K562 treated with DMSO at 1 percent for 4 hours (cell line): ENCODE measurements around the gene TAGLN2. TPM values are rescaled to one million over a fixed set of nuclear protein-coding genes. Genes with fewer than 3 reads are reported as not detected.

Experiments used
- total RNA-seq: library from RNA; unstranded; fragments of 300-600 nt; gene quantifications from 2 replicates; pipeline ENCODE4 v1.2.3, GENCODE V29; 2022; ENCODE audit not compliant: insufficient read depth

Gene TAGLN2
- total RNA-seq = 533 and 588 TPM in 2 replicates

GRCh38 chr1:159924791-159925718, at the start of gene TAGLN2:
TAGLN2 (minus strand) TSS chr1:159925507; CDS start chr1:159920509, 4,998 bp downstream.

GRCh38 chr1:159953536-159954515, 28.5 kb upstream of the TAGLN2 start, which contains the start of gene SLAMF9:
SLAMF9 (minus strand) TSS chr1:159954237; CDS start chr1:159954137, 100 bp downstream.

GRCh38 chr1:159945483-159946241, 20.4 kb upstream of the TAGLN2 start, which contains the start of gene IGSF9:
IGSF9 (minus strand) TSS chr1:159945613; CDS start chr1:159943454, 2,159 bp downstream.

GRCh38 chr1:159900086-159900680, 25.1 kb downstream of the TAGLN2 start, which contains the start of gene CFAP45:
CFAP45 (minus strand) TSS chr1:159900165; CDS start chr1:159900098, 67 bp downstream.

Other genes starting within 250 kb of the TAGLN2 start
- not detected in 2 replicates for gene CRP, start 210.9 kb downstream of the TAGLN2 start, total RNA-seq
- 51.9 and 53.3 TPM in 2 replicates for gene DUSP23, start 144.5 kb downstream of the TAGLN2 start, total RNA-seq
- gene FCRL6, start 123.1 kb downstream of the TAGLN2 start, total RNA-seq = not detected in 2 replicates
- not detected in 2 replicates for gene SLAMF8, start 98.6 kb downstream of the TAGLN2 start, total RNA-seq
- gene VSIG8, start 62.9 kb downstream of the TAGLN2 start, total RNA-seq = not detected in 2 replicates
- 0.98 TPM in 1 of 2 replicates, not detected in the other for gene CFAP45, start 25.3 kb downstream of the TAGLN2 start, total RNA-seq
- not detected in 2 replicates for gene IGSF9, start 20.1 kb upstream of the TAGLN2 start, total RNA-seq
- not detected in 2 replicates for gene SLAMF9, start 28.7 kb upstream of the TAGLN2 start, total RNA-seq
- gene PIGM, start 106.5 kb upstream of the TAGLN2 start, total RNA-seq = 1.3 and 1.5 TPM in 2 replicates
- gene KCNJ10, start 144.7 kb upstream of the TAGLN2 start, total RNA-seq = not detected in 2 replicates
- not detected in 2 replicates for gene KCNJ9, start 156.0 kb upstream of the TAGLN2 start, total RNA-seq
- gene IGSF8, start 173.1 kb upstream of the TAGLN2 start, total RNA-seq = 15.5 and 16.6 TPM in 2 replicates
- not detected in 2 replicates for gene ATP1A2, start 190.3 kb upstream of the TAGLN2 start, total RNA-seq
- not detected in 2 replicates for gene ATP1A4, start 226.1 kb upstream of the TAGLN2 start, total RNA-seq